Heart right ventricle (tissue), 16 donors: ENCODE results near the gene MCM7. TPM values are rescaled to one million over a fixed set of nuclear protein-coding genes. Genes with fewer than 3 reads are reported as not detected.
A peak's percentile ranks its signal among the peaks of the same experiment; 100 is the strongest.

Experiments
- ATAC-seq, 8 donors: fragments of 200-7000 bp; cut with Tn5 transposase; one replicate each; pipeline ENCODE4 v1.9.1; 2020; ENCODE audit warnings: mild to moderate bottlenecking in 8 of 8, moderate library complexity in 8 of 8, moderate number of reproducible peaks in 1 of 8
- DNase-seq, 2 donors: peaks; one replicate each; pipeline ENCODE4 v3.0.0-alpha.2; 2020
- H3K27ac ChIP-seq, 10 donors: fragments of 200-600 bp; sonication (generic) in 2 of 10; one replicate each; pipeline versions ENCODE4 v1.5.0 to v1.8.0; 2020 to 2022; ENCODE audit warnings: mild to moderate bottlenecking in 3 of 10
- H3K27me3 ChIP-seq, 7 donors: fragments of 200-600 bp; one replicate each; pipeline ENCODE4 v1.8.0; 2021 to 2022; ENCODE audit warnings: mild to moderate bottlenecking in 2 of 7
- H3K36me3 ChIP-seq, 9 donors: fragments of 200-600 bp; sonication (generic) in 1 of 9; one replicate each; pipeline versions ENCODE4 v1.5.0 to v1.8.0; 2020 to 2022; ENCODE audit warnings: mild to moderate bottlenecking in 2 of 9
- H3K4me1 ChIP-seq, 9 donors: fragments of 200-600 bp; sonication (generic) in 1 of 9; one replicate each; pipeline versions ENCODE4 v1.5.0 to v1.8.0; 2020 to 2022; ENCODE audit warnings: mild to moderate bottlenecking in 4 of 9
- H3K4me3 ChIP-seq, 10 donors: fragments of 200-600 bp; sonication (generic) in 2 of 10; one replicate each; pipeline versions ENCODE4 v1.5.0 to v1.8.0; 2020 to 2022; ENCODE audit warnings: mild to moderate bottlenecking in 7 of 10, moderate library complexity in 2 of 10
- H3K9me3 ChIP-seq, 11 donors: fragments of 200-600 bp in 10 of 11; sonication (generic) in 2 of 11; one replicate each; pipeline versions ENCODE4 v1.5.0 to v1.8.0; 2013 to 2022; ENCODE audit warnings: mild to moderate bottlenecking in 2 of 11, control low read depth in 1 of 11, moderate library complexity in 1 of 11
- WGBS, 2 donors: extraction: QIAGEN DNeasy Blood & Tissue Kit; methylation state at CpG; one replicate each; pipeline ENCODE4 v1.1.7; 2013; ENCODE audit warnings: inconsistent platforms in 1 of 2; 5-methylcytosine and 5-hydroxymethylcytosine counted together
- intact Hi-C, 10 donors: fragments of 100-400 bp; cut with DNase I; formaldehyde crosslinking; loops; one replicate each; pipeline versions ENCODE4 v1.11.1 to v1.14.2; 2022
- polyA plus RNA-seq, 2 donors: library from polyadenylated mRNA; stranded (reverse); fragments of 200-250 nt; gene quantifications; one replicate each; pipeline ENCODE4 v1.2.3, GENCODE V29; 2013
- total RNA-seq, 10 donors: library from RNA; stranded (reverse); fragmentation: NEBNext Ultra II Directional in 3 of 10; extraction: Animal tissue kit (Norgen Biotek cat#: 25700) in 3 of 10; gene quantifications; one replicate each; pipeline versions ENCODE4 v1.2.1 to v1.2.4, GENCODE V29; 2021 to 2023
- TF ChIP-seq, protein P1 (sequence below), 9 donors: fragments of 200-600 bp; sonication (generic) in 2 of 9; IDR thresholded peaks; one replicate each; pipeline versions ENCODE4 v1.5.0 to v1.8.0; 2021 to 2022; ENCODE audit warnings: antibody characterized with exemption in 9 of 9, mild to moderate bottlenecking in 5 of 9, moderate library complexity in 1 of 9
- donor health status: Arrhythmogenic right ventricular cardiomyopathy.
- donor health status: ischemic (EF 13 %, LVEDD 7.1; RV severe dilation, severe dysfunction).
- donor health status: healthy with polysubstance abuse.
- donor health status: DM: no; HTN: yes; CAD: no.
- donor health status: DM: no; HTN: no; CAD: no.
- donor health status: ischemic (EF 25% LVEDD 6.9; RV normal size, moderate dysfunction).
- donor health status: ischemic (EF 25% LVEDD 5.7; RV mildly dilated, moderate dysfunction).
- donor health status: healthy.
- donor health status: DM: yes; HTN: yes; CAD: no.
- donor health status: Ischemic cardiomyopathy.
- donor health status: ischemic (EF 35%, LVEDD 5.7; RV mildly dilated, moderate dysfunction).
- donor health status: nonischemic (EF 11% LVEDD 7.7; RV severe dilation, severe dysfunction).
- donor health status: DM: yes; HTN: yes; CAD: no.
- donor health status: PGD.
- donor health status: ischemic (EF 29% LVEDD 5.4; RV normal size, mild dysfunction).
- donor health status: nonischemic (EF 23%, LVEDD 6.1; RV moderate dilation, normal function).

Gene MCM7
- total and polyA plus RNA-seq, 12 donors, result 11.6 to 30.4 (median 16.5) TPM

DNA sequence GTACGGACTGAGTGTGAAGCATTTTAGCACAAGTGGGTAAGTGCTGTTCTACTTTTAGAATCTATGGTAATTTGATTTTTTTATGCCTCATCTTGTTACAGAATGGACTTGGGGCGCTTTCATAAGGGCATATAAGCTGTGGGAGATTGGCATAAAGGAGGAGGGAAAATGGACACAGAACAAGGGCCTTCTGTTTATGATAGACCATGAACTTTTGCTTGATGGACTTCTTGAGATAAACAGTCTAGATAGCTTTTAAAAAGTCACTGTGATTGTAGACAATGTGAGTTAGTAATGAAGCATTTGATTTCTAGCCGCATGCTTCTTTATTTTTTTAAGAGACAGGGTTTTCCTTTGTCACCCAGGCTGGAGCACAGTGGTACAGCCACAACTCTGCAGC is 49.6 kb downstream of the MCM7 start:
- no peak for ATAC-seq
- Histone ChIP-seq H3K4me3 (no peak overlapping the region), H3K4me1 (peaks cover 4 to 24% (median 12%) of the 10 kb centered on the region in 9 donors), H3K36me3 (peaks cover 0 to 18% (median under 1%) of the 10 kb centered on the region in 9 donors), H3K27ac (no peak overlapping the region), H3K27me3 (no peaks in the 10 kb centered on the region), H3K9me3 (no peaks in the 10 kb centered on the region)
- WGBS, 2 donors, result 86 to 90% methylated on average over 3 of the region's 3 CpGs
- intact Hi-C loops, result loop anchor here in 8 of 10 donors (5.0 to 10.0 kb wide), 6 partner anchors 34 to 137 kb away; partner anchors contain the start of genes TRIM4 (in 2 of the 8), GJC3 (in 1 of the 8) and ZKSCAN1 (in 1 of the 8)
- DNase-seq, result no peak
- TF ChIP-seq, protein P1, sequence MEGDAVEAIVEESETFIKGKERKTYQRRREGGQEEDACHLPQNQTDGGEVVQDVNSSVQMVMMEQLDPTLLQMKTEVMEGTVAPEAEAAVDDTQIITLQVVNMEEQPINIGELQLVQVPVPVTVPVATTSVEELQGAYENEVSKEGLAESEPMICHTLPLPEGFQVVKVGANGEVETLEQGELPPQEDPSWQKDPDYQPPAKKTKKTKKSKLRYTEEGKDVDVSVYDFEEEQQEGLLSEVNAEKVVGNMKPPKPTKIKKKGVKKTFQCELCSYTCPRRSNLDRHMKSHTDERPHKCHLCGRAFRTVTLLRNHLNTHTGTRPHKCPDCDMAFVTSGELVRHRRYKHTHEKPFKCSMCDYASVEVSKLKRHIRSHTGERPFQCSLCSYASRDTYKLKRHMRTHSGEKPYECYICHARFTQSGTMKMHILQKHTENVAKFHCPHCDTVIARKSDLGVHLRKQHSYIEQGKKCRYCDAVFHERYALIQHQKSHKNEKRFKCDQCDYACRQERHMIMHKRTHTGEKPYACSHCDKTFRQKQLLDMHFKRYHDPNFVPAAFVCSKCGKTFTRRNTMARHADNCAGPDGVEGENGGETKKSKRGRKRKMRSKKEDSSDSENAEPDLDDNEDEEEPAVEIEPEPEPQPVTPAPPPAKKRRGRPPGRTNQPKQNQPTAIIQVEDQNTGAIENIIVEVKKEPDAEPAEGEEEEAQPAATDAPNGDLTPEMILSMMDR (IDR thresholded peaks at IDR 0.05), result no peak

GRCh38 chr7:100049441-100050291 is 51.5 kb downstream of the MCM7 start, which contains the start of gene ZSCAN21:
ZSCAN21 (plus strand) TSS chr7:100049774; CDS start chr7:100057007, 7,233 bp downstream.
- WGBS, 2 donors, result 0 to 1% methylated on average over 47 of the region's 47 CpGs
- no peaks in the 10 kb centered on the region for H3K27me3 ChIP-seq
- DNase-seq, result peak; percentile 85 to 89
- peak within 1 kb of the TSS; percentile 90 to 98 (median 96) for H3K27ac ChIP-seq
- H3K9me3 ChIP-seq, result no peaks in the 10 kb centered on the region
- TF ChIP-seq, protein P1 (IDR thresholded peaks at IDR 0.05), result peak in 4 of 9 donors; percentile 30 to 48 (median 45)
- peaks cover 0 to 11% (median 0%) of the 10 kb centered on the region in 9 donors for H3K36me3 ChIP-seq
- peak within 1 kb of the TSS; percentile 69 to 92 (median 84) for H3K4me3 ChIP-seq
- peaks cover 4 to 24% (median 12%) of the 10 kb centered on the region in 9 donors for H3K4me1 ChIP-seq
- intact Hi-C loops, result loop anchor here in 8 of 10 donors (2.0 to 10.0 kb wide), 8 partner anchors 32 to 135 kb away; partner anchors contain the start of genes AP4M1 (in 3 of the 8), MCM7 (in 3 of the 8), TRIM4 (in 2 of the 8) and GJC3 (in 1 of the 8)
- peak; percentile 95 to 99 (median 98) for ATAC-seq

DNA sequence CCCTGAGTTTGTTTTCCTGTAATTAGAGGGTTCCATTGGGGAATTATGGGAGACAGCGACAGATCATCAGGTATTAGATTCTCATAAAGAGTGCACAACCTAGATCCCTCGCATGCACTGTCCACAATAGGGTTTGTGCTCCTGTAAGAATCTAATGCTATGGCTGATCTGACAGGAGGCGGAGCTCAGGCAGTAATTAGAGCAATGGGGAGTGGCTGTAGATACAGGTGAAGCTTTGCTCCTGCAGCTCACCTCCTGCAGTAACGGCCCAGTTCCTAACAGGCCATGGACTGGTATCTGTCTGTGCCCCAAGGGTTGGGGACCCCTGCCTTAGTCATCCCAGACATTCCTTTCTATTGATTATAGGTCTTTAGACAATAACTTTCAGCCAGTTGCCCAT is 52.5 kb downstream of the MCM7 start:
- intact Hi-C loops, result loop anchor here in 3 of 10 donors (2.0 to 5.0 kb wide), 2 partner anchors 34 to 52 kb away; partner anchors contain the start of genes AP4M1 (in 3 of the 3), MCM7 (in 3 of the 3) and ZNF3 (in 1 of the 3)
- Histone ChIP-seq H3K27ac (no peak overlapping the region), H3K27me3 (no peaks in the 10 kb centered on the region), H3K9me3 (no peaks in the 10 kb centered on the region), H3K36me3 (peaks cover 0 to 11% (median 0%) of the 10 kb centered on the region in 9 donors), H3K4me1 (peaks cover 4 to 24% (median 12%) of the 10 kb centered on the region in 9 donors), H3K4me3 (peak overlapping the region in 3 of 10 donors; percentile 82 to 91 (median 82))
- 94 to 95% methylated on average over 4 of the region's 4 CpGs for WGBS, 2 donors
- DNase-seq (no peak), ATAC-seq (no peak)
- TF ChIP-seq, protein P1 (IDR thresholded peaks at IDR 0.05), result no peak

- TF ChIP-seq, protein P1 (IDR thresholded peaks at IDR 0.05), result peak in 1 of 9 donors; percentile 10
- DNase-seq (no peak), ATAC-seq (no peak)
- peaks cover 0 to 6% (median 0%) of the 10 kb centered on the region in 9 donors for H3K36me3 ChIP-seq
- no peak overlapping the region for H3K27ac ChIP-seq
- H3K27me3 ChIP-seq, result no peaks in the 10 kb centered on the region
- intact Hi-C loops, result loop anchor here in 1 of 10 donors (5.0 kb wide), 1 partner anchor 38 kb away; the partner anchor contains the start of gene ZNF3
- H3K4me3 ChIP-seq, result no peak overlapping the region
- 68 to 73% methylated on average over 6 of the region's 6 CpGs for WGBS, 2 donors
- no peaks in the 10 kb centered on the region for H3K9me3 ChIP-seq
- peaks cover 0 to 6% (median 4%) of the 10 kb centered on the region in 9 donors for H3K4me1 ChIP-seq
These were observed 56.5 kb downstream of the MCM7 start for GRCh38 chr7:100044718-100045117.
